ENCODE results near the gene KHK. TPM values are rescaled to one million over a fixed set of nuclear protein-coding genes. Genes with fewer than 3 reads are reported as not detected.
A peak's percentile ranks its signal among the peaks of the same experiment; 100 is the strongest.
"Not testable (repeated sequence)": the region's sequence is repeated elsewhere in the genome, so short reads cannot be mapped to it uniquely, and the experiment has no call there.

The KHK gene
- total RNA-seq, 1 experiment from 2014 or later: 4.1 TPM

DNA sequence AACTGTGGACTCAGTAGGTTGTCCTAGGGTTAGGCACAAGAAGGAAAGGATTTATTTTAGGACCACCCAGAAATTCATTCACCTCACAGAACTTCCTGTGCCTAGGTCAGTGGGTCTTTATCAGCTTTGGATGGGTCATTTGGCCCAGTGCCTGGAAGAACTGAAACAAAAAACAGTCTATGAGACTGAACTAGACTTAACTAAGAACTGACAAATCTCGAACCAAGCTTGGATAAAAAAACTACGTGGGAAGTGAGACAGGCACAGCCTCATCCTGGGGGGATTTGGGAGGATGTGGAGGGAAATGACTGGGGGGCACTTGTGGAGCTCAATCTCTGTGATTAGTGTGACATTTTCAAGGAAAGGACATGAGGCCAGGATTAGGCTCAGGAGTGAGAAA, 12.8 kb upstream of the KHK start:
- H3K4me1 ChIP-seq (ENCODE audit: low read length): peaks cover 36% of the 10 kb centered on the region
- no peaks in the 10 kb centered on the region for H3K9me2 ChIP-seq (replicated peaks; ENCODE audit: insufficient read depth, low read length)
- no peaks in the 10 kb centered on the region for H3K9me3 ChIP-seq (ENCODE audit: low read length)
- no peak overlapping the region for H3K4me2 ChIP-seq (ENCODE audit: low read depth, low read length, poor library complexity, severe bottlenecking)
- H3K4me3 ChIP-seq (ENCODE audit: low read length): no peak overlapping the region
- H3K9ac ChIP-seq (ENCODE audit: low read length): no peak overlapping the region
- no peak overlapping the region for H3K27ac ChIP-seq (ENCODE audit: low read length)
- H3K79me2 ChIP-seq (ENCODE audit: low read length): peaks cover 26% of the 10 kb centered on the region
- H2AFZ ChIP-seq (ENCODE audit: low read length): no peak overlapping the region
- H3K36me3 ChIP-seq (ENCODE audit: insufficient read depth, low read length): peaks cover 12% of the 10 kb centered on the region; the same call in 1 of the 2 replicates
- DNase-seq: no peak
- H4K20me1 ChIP-seq (ENCODE audit: insufficient read depth, low read depth, low read length): no peaks in the 10 kb centered on the region; the same call in 1 of the 2 replicates
- no peaks in the 10 kb centered on the region for H3K27me3 ChIP-seq (ENCODE audit: low read length)

DNA sequence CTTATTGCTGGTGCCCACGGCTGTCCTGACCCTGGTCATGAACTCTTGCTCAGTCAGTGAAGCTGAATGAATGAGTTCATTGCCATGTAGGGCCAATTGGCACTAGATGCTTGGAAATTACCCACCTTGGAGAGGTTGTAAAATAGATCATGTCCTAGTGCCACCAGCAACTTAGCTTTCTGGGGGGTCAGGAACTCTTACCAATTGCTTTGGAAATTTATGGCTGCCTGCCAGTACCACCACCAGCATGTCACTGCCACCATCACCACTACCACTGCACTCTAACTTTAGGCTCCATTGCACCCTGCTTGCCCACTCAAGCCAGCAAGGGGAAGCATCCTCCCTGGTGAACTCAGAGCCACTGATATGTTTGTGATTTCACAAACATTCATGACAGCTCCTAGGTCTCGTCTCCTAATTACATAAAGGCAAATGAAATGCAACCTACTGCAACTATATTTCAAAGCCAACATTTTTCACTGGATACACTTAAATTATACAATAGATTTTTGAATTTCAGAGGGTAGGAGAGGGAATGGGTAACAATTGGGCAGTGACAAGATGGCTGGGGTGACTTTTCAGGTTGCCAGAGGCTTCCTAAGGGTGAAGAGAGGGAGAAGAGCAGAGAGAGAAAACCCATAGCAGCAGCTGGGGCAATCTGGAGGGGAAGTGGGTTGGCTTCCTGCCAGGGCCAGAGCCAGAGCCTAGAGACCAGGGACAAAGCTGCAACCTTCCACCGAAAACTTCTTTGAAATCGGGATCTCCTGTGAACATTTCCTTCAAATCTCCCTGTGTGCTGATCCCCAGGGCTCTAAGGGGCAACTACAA, 11.6 kb upstream of the KHK start:
- peaks cover 31% of the 10 kb centered on the region for H3K4me1 ChIP-seq (ENCODE audit: low read length)
- DNase-seq: peak; percentile 65
- H3K27ac ChIP-seq (ENCODE audit: low read length): 0 out of 2 replicates have a peak overlapping the region, but pooled peaks have one; percentile 12

DNA sequence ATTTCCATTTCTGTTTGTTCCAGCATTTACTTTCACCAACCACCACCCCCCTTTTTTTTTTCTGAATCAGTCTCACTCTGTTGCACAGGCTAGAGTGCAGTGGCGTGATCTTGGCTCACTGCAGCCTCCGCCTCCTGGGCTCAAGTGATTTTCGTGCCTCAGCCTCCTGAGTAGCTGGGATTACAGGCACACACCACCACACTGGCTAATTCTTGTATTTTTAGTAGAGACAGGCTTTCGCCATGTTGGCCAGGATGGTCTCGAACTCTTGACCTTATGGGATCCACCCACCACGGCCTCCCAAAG, 11.1 kb upstream of the KHK start:
- not testable (repeated sequence) for H3K79me2 ChIP-seq (ENCODE audit: low read length); H3K9me3 ChIP-seq (ENCODE audit: low read length); DNase-seq; H3K4me3 ChIP-seq (ENCODE audit: low read length); H3K9me2 ChIP-seq (replicated peaks; ENCODE audit: insufficient read depth, low read length); H3K36me3 ChIP-seq (ENCODE audit: insufficient read depth, low read length); H4K20me1 ChIP-seq (ENCODE audit: insufficient read depth, low read depth, low read length); H3K27me3 ChIP-seq (ENCODE audit: low read length)
- Histone ChIP-seq H3K9ac (ENCODE audit: low read length) (peak overlapping the region; percentile 23; the same call in 1 of the 2 replicates), H2AFZ (ENCODE audit: low read length) (peak overlapping the region; percentile 16; the same call in 1 of the 2 replicates), H3K4me1 (ENCODE audit: low read length) (peaks cover 25% of the 10 kb centered on the region), H3K27ac (ENCODE audit: low read length) (0 out of 2 replicates have a peak overlapping the region, but pooled peaks have one; percentile 12), H3K4me2 (ENCODE audit: low read depth, low read length, poor library complexity, severe bottlenecking) (peak overlapping the region; percentile 37)

More for the DNA sequence above, 11.6 kb upstream of the KHK start:
- Histone ChIP-seq H3K9me3 (ENCODE audit: low read length) (no peaks in the 10 kb centered on the region), H3K9me2 (replicated peaks; ENCODE audit: insufficient read depth, low read length) (no peaks in the 10 kb centered on the region), H3K9ac (ENCODE audit: low read length) (peak overlapping the region; percentile 23), H4K20me1 (ENCODE audit: insufficient read depth, low read depth, low read length) (no peaks in the 10 kb centered on the region; the same call in 1 of the 2 replicates), H3K79me2 (ENCODE audit: low read length) (peaks cover 14% of the 10 kb centered on the region), H2AFZ (ENCODE audit: low read length) (peak overlapping the region; percentile 16; the same call in 1 of the 2 replicates), H3K27me3 (ENCODE audit: low read length) (no peaks in the 10 kb centered on the region), H3K36me3 (ENCODE audit: insufficient read depth, low read length) (peaks cover under 1% of the 10 kb centered on the region; the same call in 1 of the 2 replicates), H3K4me3 (ENCODE audit: low read length) (no peak overlapping the region; the same call in 1 of the 2 replicates), H3K4me2 (ENCODE audit: low read depth, low read length, poor library complexity, severe bottlenecking) (peak overlapping the region; percentile 37)

GRCh38 chr2:27076323-27076722, 10.2 kb upstream of the KHK start:
- no peaks in the 10 kb centered on the region for H3K36me3 ChIP-seq (ENCODE audit: insufficient read depth, low read length)
- H3K27ac ChIP-seq (ENCODE audit: low read length): no peak overlapping the region
- DNase-seq: no peak
- H3K27me3 ChIP-seq (ENCODE audit: low read length): no peaks in the 10 kb centered on the region
- no peak overlapping the region for H2AFZ ChIP-seq (ENCODE audit: low read length)
- no peaks in the 10 kb centered on the region for H3K9me3 ChIP-seq (ENCODE audit: low read length)
- no peak overlapping the region for H3K4me3 ChIP-seq (ENCODE audit: low read length)
- H3K9ac ChIP-seq (ENCODE audit: low read length): no peak overlapping the region
- peaks cover under 1% of the 10 kb centered on the region; the same call in 1 of the 2 replicates for H3K79me2 ChIP-seq (ENCODE audit: low read length)
- peaks cover 27% of the 10 kb centered on the region for H3K4me1 ChIP-seq (ENCODE audit: low read length)
- no peak overlapping the region for H3K4me2 ChIP-seq (ENCODE audit: low read depth, low read length, poor library complexity, severe bottlenecking)
- no peaks in the 10 kb centered on the region for H3K9me2 ChIP-seq (replicated peaks; ENCODE audit: insufficient read depth, low read length)
- no peaks in the 10 kb centered on the region for H4K20me1 ChIP-seq (ENCODE audit: insufficient read depth, low read depth, low read length)

GRCh38 chr2:27077231-27077630, 9.3 kb upstream of the KHK start:
- no peak for DNase-seq
- H2AFZ ChIP-seq (ENCODE audit: low read length): no peak overlapping the region
- H3K4me3 ChIP-seq (ENCODE audit: low read length): no peak overlapping the region
- H3K9me2 ChIP-seq (replicated peaks; ENCODE audit: insufficient read depth, low read length): no peaks in the 10 kb centered on the region
- H3K27me3 ChIP-seq (ENCODE audit: low read length): no peaks in the 10 kb centered on the region
- peaks cover 32% of the 10 kb centered on the region for H3K4me1 ChIP-seq (ENCODE audit: low read length)
- H3K27ac ChIP-seq (ENCODE audit: low read length): no peak overlapping the region
- no peaks in the 10 kb centered on the region for H3K9me3 ChIP-seq (ENCODE audit: low read length)
- no peak overlapping the region for H3K9ac ChIP-seq (ENCODE audit: low read length)
- no peaks in the 10 kb centered on the region for H4K20me1 ChIP-seq (ENCODE audit: insufficient read depth, low read depth, low read length)
- no peaks in the 10 kb centered on the region for H3K36me3 ChIP-seq (ENCODE audit: insufficient read depth, low read length)
- H3K79me2 ChIP-seq (ENCODE audit: low read length): no peaks in the 10 kb centered on the region
- H3K4me2 ChIP-seq (ENCODE audit: low read depth, low read length, poor library complexity, severe bottlenecking): no peak overlapping the region

GRCh38 chr2:27078267-27079194, 8.0 kb upstream of the KHK start, which contains the start of gene EMILIN1:
Gene EMILIN1 (plus strand): TSS chr2:27078615. CDS start chr2:27079066, 451 bp downstream.
- no peak within 1 kb of the TSS for H2AFZ ChIP-seq (ENCODE audit: low read length)
- H3K4me2 ChIP-seq (ENCODE audit: low read depth, low read length, poor library complexity, severe bottlenecking): no peak within 1 kb of the TSS
- no peak within 1 kb of the TSS for H3K27ac ChIP-seq (ENCODE audit: low read length)
- H3K79me2 ChIP-seq (ENCODE audit: low read length): no peaks in the 10 kb centered on the region
- no peaks in the 10 kb centered on the region for H4K20me1 ChIP-seq (ENCODE audit: insufficient read depth, low read depth, low read length)
- no peaks in the 10 kb centered on the region for H3K27me3 ChIP-seq (ENCODE audit: low read length)
- H3K9me2 ChIP-seq (replicated peaks; ENCODE audit: insufficient read depth, low read length): no peaks in the 10 kb centered on the region
- H3K4me1 ChIP-seq (ENCODE audit: low read length): peaks cover 29% of the 10 kb centered on the region
- H3K36me3 ChIP-seq (ENCODE audit: insufficient read depth, low read length): no peaks in the 10 kb centered on the region
- no peaks in the 10 kb centered on the region for H3K9me3 ChIP-seq (ENCODE audit: low read length)
- H3K9ac ChIP-seq (ENCODE audit: low read length): no peak within 1 kb of the TSS
- H3K4me3 ChIP-seq (ENCODE audit: low read length): no peak within 1 kb of the TSS
- no peak for DNase-seq

DNA sequence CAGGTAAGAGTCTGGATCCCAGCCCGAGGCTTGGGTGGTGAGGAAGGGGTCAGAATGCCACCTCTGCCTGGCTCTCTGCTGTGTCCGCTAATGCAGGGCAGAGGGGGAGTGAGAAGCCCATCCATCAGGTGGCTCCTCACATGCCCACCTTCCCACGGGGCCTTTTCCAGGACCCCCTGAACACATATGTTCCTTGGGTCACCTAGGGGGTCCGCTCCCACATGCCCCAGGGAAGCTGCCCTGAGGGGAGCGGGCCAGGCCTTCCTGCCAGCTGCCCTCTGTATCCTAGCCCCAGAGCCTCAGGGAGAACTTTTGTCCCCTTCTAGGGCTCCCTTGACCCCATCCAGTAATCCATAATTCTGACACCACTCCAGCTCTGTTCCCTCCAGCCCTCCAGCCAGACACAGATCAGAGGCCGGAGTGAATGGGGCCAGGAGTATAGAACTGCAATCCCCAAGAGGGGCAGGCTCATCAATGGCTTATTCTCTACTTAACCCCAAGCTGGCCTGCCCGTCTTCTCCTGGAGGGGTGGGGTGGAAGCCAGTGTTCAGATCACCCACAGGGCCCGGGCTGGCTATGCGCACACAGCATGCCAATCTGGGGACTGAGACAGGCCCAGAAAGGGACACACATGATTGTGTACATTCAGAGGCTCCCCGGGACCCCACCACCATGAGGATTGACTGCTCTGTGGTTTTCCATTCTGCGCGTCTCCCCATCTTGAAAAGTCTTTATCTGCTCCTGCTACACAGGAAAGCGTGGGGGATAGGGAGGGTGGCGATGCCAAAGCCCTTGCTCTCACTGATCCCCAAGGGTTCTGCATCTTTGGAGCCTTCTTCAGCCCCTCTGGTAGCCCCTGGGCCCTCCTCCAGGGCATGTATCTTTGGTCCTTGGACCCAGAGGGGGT, 7.1 kb upstream of the KHK start:
- no peak overlapping the region for H3K27ac ChIP-seq (ENCODE audit: low read length)
- H3K9me3 ChIP-seq (ENCODE audit: low read length): no peaks in the 10 kb centered on the region
- H3K4me3 ChIP-seq (ENCODE audit: low read length): no peak overlapping the region
- no peaks in the 10 kb centered on the region for H3K9me2 ChIP-seq (replicated peaks; ENCODE audit: insufficient read depth, low read length)
- H3K9ac ChIP-seq (ENCODE audit: low read length): no peak overlapping the region
- no peaks in the 10 kb centered on the region for H4K20me1 ChIP-seq (ENCODE audit: insufficient read depth, low read depth, low read length)
- H3K36me3 ChIP-seq (ENCODE audit: insufficient read depth, low read length): no peaks in the 10 kb centered on the region
- no peak overlapping the region for H3K4me2 ChIP-seq (ENCODE audit: low read depth, low read length, poor library complexity, severe bottlenecking)
- no peaks in the 10 kb centered on the region for H3K27me3 ChIP-seq (ENCODE audit: low read length)
- H3K4me1 ChIP-seq (ENCODE audit: low read length): peaks cover 29% of the 10 kb centered on the region
- DNase-seq: no peak
- no peaks in the 10 kb centered on the region for H3K79me2 ChIP-seq (ENCODE audit: low read length)
- no peak overlapping the region for H2AFZ ChIP-seq (ENCODE audit: low read length)

Measured in Karpas-422 (cell line).